PC-3 (cell line): ENCODE measurements around the gene GPC1.
A peak's percentile ranks its signal among the peaks of the same experiment; 100 is the strongest.

Experiments
- EZH2 ChIP-seq: fragments of 300-600 bp; sonication (generic); IDR thresholded peaks from one replicate; pipeline ENCODE4 v1.6.1; 2017; ENCODE audit warnings: antibody characterized with exemption, mild to moderate bottlenecking, low read length; ENCODE audit not compliant: unreplicated experiment
- EZH2phosphoT487 ChIP-seq: fragments of 300-600 bp; sonication (generic); IDR thresholded peaks from 2 replicates; pipeline ENCODE4 v1.6.1; 2018; ENCODE audit warnings: mild to moderate bottlenecking, antibody characterized with exemption, low read length, borderline replicate concordance
- TF ChIP-seq, protein P1 (sequence below): fragments of 300-600 bp; sonication (generic); conservative IDR thresholded peaks from 2 replicates; pipeline ENCODE4 v1.5.1; 2017; ENCODE audit warnings: antibody characterized with exemption, low read depth, mild to moderate bottlenecking, low read length

- TF ChIP-seq, protein P1, sequence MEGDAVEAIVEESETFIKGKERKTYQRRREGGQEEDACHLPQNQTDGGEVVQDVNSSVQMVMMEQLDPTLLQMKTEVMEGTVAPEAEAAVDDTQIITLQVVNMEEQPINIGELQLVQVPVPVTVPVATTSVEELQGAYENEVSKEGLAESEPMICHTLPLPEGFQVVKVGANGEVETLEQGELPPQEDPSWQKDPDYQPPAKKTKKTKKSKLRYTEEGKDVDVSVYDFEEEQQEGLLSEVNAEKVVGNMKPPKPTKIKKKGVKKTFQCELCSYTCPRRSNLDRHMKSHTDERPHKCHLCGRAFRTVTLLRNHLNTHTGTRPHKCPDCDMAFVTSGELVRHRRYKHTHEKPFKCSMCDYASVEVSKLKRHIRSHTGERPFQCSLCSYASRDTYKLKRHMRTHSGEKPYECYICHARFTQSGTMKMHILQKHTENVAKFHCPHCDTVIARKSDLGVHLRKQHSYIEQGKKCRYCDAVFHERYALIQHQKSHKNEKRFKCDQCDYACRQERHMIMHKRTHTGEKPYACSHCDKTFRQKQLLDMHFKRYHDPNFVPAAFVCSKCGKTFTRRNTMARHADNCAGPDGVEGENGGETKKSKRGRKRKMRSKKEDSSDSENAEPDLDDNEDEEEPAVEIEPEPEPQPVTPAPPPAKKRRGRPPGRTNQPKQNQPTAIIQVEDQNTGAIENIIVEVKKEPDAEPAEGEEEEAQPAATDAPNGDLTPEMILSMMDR: peak; percentile 93
- TF ChIP-seq EZH2: no peak
- TF ChIP-seq EZH2phosphoT487: no peak
Observed at GRCh38 chr2:240437861-240438809, 2.7 kb downstream of the GPC1 start.
